HG03159 (cell line): ENCODE data around the gene EYA2.

Experiments
- ATAC-seq: cut with Tn5 transposase; IDR thresholded peaks from one replicate; pipeline ENCODE4 v1.9.1; 2021; ENCODE audit warnings: mild to moderate bottlenecking, moderate library complexity; ENCODE audit not compliant: unreplicated experiment

EYA2 gene

GRCh38 chr20:47237715-47238114, 343.1 kb downstream of the EYA2 start:
- ATAC-seq: no peak
